Stimulated activated naive CD4-positive, alpha-beta T cell (primary cell): ENCODE data around the gene TTC9C.
"Not testable (repeated sequence)": the region's sequence is repeated elsewhere in the genome, so short reads cannot be mapped to it uniquely, and the experiment has no call there.

ENCODE experiments used
- DNase-seq, 6 experiments: peaks; one replicate each; lab custom pipeline; 2025; lab: John Stamatoyannopoulos, UW

Gene TTC9C

DNA sequence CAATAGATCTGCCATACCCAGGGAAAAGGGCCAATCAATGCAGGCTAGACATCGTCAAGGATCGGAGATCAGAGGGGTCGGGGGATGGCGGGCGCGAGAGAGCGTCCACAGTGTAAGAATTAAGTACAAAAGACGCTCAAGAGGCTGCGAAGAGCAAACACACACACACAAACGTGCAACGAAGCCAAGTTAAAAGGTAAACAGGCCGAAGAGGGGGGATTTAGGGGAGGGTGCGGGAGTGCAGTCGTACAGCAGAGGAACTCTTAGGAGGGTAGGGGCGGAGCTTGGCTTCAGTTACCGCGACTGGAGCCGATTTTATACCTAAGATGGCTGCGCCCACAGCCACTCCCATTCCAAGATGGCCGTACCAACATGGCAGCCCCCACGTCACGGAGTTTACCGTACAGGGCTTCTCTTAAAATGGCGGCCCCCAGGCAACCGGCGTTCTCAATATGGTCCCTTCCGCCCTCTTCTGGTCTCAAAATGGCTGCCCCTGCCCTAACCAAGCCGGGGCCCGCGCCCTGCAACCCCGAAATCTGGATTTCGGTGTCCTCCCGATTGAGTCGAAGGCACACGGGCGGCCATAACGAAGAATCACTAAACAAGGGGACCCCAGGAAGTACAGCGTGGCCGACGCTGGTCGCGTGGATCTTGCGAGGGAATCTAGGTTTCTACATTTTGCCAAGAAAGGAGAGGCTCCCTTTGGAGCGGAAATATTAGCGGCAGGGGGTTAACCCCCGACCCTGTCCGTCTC lies 18.9 kb upstream of the TTC9C start:
- DNase-seq = peak; percentile 87 to 97 (median 96)

DNA sequence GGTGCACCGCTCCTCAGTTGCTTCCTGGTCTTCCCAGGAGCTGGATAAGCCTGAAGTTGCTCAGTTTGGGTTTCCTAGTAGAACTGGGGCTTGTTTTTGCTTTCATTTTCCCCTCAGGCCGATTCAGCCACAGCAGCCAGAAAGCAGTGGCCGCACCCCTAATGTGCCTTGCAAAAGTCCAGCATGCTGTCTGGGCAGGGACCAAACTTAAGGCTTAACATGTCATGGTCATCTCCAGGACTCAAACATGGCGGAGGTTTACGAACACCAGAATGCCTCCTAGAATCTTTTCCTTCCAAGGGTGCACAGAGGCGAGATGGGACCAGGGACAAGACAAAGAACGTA lies 18.3 kb upstream of the TTC9C start:
- no peak for DNase-seq

- DNase-seq = no peak
Measured at GRCh38 chr11:62712276-62712812, 15.9 kb upstream of the TTC9C start.

DNA sequence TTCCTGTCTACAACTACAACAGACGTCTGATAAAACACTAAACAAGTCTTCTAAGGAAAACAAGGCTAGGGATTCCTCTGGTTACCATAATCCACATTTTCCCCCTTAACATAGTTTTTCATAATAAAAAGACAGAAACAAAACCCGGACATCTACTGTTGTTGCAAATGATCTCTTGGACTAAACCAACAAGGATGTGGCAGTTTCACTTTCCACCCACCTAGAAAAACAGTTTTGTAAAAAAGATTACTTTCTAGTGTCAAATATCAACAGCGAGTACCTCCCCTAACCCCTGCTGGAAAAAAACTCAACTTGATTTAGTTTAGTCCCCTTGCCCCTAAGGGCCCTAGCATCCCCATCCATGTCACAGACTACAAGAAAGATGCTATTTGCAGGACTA lies 15.4 kb upstream of the TTC9C start:
- DNase-seq = no peak

DNA sequence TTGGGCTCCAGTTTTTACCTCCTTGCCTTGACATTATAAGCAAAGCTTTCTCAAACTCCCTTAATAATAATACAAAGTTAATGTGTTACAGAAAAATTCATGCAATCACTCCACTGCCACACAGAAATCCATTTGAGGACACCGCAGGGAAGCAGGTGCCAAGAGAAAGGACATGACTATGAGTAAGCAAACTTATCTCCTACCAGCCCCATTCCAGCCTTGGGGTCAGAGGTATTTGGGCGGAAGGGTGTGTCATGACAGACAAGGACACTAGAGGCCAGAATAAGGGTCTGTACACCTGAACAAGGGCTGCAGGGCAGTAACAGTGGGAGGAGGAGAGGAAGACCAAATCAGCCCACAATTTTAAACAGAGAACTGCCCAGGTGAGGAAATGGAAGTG lies 14.9 kb upstream of the TTC9C start:
- no peak for DNase-seq

DNA sequence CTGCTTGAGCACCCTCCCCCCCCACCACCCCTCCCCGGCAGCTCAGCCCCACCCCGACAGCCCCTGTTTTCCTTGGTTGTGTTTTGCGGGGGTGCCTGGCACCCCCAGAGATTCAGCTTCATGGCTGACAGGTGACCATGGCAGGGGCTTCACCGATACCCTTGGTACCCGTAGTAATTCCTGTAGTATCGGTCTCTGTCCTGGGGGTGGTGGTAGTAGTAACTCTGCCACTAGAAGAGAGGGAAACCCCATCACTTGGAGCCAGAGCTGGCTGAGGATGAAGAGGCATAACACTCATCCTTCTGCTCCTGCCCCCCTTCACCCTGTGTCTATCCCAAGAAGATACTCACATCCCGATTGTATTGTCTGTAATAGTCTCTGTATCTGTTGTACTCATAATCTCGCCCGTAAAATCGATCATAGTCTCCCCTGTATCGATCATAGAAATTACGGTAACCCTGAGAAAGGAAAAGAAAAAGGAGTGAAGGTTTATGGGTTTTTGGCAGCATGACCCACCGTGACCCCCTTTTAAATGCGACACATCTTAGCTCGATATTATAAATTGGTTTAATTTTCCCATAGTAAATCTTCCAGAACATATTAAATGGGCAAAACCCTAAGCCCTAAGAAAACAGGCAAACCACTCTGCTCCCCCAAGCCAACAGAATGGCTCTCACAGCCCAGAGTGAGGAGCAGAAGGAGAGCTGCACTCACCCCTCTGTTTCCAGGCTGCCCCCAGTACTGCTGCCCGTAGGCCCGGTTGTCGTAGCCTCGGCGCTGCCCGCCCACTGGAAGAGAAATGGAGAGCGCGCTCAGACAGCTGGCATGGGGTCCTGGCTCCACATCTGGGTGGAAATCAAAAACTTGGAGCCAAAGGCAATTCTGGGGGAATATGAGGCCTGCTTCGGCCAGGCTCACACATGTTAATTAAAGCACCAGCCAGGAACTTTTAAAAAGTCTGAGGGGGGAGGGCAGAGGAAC lies 12.8 kb upstream of the TTC9C start:
- DNase-seq = no peak

DNA sequence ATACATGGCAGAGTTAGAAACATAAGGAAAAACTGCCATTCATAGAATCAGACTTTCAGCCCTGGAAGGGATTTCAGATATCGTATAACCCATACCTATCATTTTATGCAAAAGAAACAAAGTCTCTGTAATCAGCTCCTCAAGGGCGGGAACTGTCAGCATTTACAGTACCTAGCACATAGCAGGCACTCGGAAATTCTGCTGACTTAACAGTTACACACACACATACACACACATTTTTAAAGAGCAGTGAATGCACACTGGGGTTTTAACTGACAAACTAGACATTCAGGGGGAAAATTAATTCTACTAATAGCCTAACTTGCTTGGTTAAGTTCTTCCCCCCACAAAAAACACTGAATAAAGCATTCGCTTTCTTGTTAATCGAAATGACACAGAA lies 12.1 kb upstream of the TTC9C start:
- no peak for DNase-seq

DNA sequence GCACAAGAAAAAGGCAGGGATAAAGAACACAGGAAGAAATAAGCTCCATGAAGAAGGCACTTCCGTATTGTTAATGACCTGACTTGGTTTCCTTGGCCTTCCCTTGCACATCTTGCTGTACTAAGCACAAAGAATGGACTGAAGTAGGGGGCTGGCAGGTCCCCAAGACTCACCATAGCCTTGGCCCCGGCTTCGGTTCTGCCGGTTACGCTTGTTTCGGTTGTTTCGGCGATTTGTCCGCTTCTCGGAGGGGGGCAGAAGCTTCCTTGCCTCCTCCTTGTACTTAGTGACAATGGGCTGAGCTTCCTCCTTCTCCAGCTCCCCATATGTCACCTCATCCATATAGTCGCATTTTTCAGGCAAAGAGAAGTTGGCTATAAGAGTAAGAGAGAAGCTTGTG lies 11.5 kb upstream of the TTC9C start:
- DNase-seq = no peak

DNA sequence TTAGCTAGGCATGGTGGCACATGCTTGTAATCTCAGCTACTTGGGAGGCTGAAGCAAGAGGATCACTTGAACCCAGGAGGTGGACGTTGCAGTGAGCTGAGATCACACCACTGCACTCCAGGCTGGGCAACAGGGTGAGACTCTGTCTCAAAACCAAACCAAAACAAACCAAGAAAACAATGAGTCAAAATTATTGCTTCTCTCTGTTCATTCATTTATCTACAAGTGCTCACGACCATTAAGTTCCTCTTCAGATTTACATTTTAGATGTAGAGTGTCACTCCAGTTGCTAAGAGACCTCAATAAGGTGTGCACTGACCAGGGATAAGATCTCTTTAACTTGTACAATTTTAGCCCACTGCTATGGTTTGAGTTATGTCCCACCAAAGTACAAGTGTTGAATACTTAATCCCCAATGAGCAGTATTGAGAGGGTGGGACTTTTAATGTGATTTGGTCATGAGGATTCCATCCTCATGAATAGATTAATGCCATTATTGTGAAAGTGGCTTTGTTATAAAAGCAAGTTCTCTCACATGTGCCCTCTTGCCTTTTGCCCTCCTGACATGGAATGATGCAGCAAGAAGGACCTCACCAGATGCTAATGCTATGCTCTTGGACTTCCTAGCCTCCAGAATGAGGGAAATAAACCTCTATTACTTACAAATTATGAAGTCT lies 8.8 kb upstream of the TTC9C start:
- DNase-seq = no peak

- DNase-seq = no peak
Measured at GRCh38 chr11:62721994-62722393, 6.3 kb upstream of the TTC9C start.

- no peak for DNase-seq
Measured at GRCh38 chr11:62724171-62724570, 4.1 kb upstream of the TTC9C start.

DNA sequence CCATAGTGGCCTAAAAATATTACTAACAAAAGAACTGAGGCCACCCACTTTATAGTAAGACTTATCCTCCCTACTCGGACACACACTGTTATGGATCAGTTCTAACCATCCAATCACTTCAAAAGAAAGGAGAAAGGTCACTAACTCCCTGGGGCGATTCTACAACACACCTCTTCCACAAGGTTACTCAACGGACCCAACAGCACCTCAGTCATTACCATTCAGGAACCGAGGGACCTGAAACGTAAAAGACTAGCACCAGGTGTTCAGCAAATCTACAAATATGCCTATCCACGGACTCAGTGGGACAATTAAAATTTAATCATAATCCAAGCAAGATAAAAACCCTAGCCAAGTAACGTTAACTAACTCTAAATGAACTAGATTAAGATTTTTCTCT lies 2.6 kb upstream of the TTC9C start:
- no peak for DNase-seq

DNA sequence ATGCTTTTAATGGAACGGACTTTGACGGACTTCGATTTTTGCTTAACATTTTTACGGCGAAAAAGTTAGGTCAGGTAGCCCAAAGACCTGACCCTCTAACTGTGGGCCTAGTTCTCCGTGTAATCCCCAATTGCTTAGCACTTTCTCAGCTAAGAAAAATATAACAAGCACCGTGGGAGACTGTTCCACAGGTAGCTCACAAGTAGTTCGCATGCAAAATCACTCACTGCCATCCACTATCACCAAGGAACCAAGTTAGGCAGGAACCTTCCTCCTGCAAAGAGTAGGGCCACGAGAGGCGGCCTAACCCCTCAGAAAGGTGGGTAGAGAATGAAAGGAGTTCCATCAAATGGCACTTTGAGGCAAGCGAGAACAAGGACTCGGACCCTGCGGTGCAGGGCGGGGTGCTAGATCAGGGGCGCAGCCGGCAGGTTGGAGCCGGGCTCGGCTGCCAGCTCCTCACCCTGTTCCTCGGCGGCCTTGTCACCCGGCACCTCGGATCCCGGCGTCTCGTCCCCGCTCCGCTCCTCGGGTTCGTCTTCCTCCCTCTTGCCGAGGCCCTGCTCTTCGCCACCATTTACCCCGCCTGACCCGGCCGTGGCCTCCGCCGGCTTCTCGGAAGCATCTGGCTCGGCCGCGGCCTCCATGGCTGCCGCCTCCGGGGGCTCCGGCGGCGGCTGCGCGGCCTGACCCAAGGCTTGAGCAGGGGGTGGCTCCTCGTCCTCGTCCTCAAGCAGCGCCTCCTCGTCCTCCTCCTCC lies 2.0 kb upstream of the TTC9C start:
- peak in 1 of 6 experiments; percentile 40 for DNase-seq

DNA sequence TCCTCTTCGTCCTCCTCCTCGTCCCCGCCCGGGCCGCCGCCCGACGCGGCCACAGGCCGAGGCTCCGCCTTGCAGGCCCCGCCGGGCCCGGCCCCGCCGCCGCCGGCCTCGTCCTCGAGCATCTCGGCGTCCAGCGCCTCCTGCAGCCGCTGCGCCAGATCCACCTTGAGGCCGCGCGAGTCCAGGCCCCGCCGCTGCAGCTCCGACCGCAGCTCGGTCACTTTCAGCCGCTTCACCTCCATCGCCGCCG lies 1.4 kb upstream of the TTC9C start:
- DNase-seq = peak in 1 of 6 experiments; percentile 50

DNA sequence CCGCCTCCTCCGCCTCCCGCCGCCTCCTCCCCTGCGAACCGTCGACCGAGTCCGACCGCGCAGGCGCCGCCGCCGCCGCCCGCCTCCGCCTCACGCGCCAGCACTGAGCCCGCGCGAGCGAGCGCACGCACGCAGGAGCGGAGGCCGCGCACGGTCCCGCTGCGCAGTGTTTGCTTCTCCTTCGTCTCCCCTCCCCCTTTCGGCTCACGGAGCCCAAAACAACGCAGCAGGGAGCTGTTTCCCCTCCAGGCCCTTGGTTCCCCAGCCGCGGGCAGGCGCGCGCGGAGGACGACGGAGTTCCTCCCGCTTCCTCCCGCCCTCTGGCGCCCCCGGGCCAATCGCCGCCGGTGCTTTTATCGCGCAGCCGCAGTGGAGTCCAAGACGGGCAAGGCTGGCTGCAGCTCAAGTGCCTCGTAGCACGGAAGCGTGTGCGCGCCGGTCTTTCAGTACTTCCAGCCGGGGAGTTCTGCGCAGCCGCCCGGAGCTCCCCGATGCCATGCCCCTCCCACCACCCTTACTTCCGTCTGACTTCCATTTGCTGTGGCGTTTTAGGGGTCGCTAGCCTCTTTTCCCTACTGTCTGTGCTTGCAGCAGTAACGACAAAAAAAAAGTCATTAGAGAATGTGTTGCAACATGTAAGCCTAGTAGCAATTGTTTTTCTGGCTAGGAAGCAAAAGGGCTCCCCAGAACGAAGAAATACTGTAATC lies 968 bp upstream of the TTC9C start, which contains the start of gene HNRNPUL2:
Gene HNRNPUL2 (minus strand): TSS at position 293 of the 707 bp plus-strand sequence. CDS start 301 bp downstream, outside the sequence.
- peak; percentile 96 to 99 (median 99) for DNase-seq

DNA sequence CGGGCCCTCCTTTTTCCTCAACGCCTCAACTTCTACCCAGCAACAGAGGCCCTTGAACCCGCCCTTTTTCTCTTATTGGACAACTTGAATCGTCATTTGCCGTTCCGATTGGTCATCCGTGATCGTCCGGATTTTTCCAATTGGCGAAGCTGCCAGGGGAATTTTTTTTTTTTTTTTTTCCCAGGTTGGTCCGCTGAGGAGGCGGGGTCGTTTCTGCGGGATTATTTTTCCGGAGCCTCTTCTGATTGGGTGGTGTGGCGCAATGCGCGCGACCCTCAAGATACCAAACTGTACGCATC lies 465 bp upstream of the TTC9C start:
- DNase-seq = peak in 5 of 6 experiments; percentile 80 to 98 (median 87)

DNA sequence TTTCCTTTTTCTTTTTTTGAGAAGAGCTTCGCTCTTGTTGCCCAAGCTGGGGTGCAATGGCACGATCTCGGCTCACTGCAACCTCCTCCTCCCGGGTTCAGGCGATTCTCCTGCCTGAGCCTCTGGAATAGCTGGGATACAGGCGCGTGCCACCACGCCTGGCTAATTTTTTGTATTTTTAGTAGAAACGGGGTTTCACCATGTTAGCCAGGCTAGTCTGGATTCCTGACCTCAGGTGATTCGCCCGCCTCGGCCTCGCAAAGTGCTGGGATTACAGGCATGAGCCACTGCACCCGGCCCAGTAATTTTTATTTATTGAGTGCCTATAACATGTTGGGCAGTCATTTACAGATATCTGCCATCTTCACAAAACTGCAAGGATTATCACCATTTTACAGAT lies 1.8 kb downstream of the TTC9C start:
- DNase-seq = not testable (repeated sequence)

DNA sequence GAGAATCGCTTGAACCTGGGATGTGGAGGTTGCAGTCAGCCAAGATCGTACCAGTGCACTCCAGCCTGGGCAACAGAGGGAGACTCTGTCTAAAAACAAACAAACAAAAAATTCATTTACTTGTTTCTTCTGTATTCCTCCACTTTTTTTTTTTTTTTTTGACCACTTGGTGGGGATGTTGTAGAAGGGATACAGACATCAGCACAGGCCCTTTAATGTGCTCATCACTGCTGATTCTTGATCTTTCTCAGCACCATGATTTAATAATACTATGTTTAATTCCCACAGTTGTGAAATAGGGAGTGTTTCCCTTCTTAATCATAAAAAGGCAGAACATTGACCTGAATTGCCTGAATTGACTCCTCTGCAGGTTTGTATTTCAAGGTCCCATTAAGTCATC lies 4.5 kb downstream of the TTC9C start:
- DNase-seq = peak in 2 of 6 experiments; percentile 12 to 33

- DNase-seq = no peak
Measured at GRCh38 chr11:62737196-62737595, 8.9 kb downstream of the TTC9C start.

DNA sequence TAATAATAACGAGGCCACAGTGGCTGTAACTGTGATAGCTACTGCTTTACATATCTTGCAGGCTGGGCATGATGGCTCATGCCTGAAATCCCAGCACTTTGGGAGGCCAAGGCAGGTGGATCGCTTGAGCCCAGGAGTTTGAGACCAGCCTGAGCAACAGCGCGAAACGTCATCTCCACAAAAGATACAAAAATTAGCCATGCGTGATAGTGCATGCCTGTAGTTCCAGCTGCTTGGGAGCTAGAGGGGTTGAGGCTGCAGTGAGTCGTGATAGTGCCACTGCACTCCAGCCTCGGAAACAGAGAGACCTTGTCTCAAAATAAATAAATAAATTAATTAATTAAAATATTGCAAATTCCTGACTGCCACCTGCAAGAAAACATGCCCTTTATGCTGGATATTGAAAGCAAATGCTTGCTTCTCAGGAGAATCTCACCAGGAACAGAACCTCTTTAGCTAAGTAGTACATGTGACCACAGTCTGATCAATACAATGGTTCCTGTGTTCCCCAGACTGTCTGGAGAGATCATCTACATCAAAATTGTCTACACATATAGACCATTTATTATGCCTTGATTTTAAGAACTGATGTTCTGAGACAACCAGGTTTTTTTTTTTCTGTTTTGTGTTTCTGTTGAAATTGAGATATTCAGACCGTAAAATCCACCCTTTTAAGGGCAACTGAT lies 19.3 kb downstream of the TTC9C start:
- DNase-seq = no peak

DNA sequence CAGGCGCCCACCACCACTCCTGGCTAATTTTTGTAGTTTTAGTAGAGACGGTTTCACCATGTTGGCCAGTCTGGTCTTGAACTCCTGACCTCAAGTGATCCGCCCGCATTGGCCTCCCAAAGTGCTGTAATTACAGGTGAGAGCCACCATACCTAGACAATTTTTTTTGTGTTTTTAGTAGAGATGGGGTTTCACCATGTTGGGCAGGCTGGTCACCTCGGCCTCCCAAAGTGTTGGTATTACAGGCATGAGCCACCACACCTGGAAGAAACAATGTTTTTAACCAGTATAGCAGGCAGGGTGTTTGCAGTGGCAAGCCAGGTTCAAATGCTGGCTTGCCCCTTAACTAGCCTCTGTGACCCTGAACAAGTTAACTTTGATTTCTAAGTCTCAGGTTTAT lies 21.6 kb downstream of the TTC9C start:
- DNase-seq = not testable (repeated sequence)
